ENCODE results near the gene TTC9C.
"Not testable (repeated sequence)": the region's sequence is repeated elsewhere in the genome, so short reads cannot be mapped to it uniquely, and the experiment has no call there.

The TTC9C gene

GRCh38 chr11:62710001-62710345 is 18.3 kb upstream of the TTC9C start:
- no peak for DNase-seq

DNA sequence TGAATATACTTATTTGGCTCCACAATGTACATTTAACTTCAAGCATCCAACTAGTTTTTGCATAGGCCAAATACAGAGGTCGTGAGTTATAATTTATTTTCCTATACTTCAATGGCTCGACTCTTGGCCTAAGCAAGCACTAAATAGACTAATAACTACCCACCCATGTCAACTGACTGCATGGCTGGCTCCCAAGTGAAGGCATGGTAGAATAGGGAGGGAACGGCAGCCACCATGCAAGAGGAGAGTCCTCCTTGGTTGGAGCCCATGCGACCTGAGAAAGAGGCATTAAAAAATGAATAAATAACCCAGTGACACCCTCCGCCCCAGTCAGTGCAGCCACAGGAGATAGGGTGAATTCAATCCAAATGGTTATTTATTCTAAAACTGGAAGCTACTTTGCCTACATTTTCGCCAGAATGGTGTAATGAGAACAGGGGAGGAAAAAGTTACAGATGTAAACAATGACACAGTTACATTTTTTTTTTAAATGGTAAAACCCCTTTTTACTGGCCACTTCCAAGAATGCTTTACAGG is 15.9 kb upstream of the TTC9C start:
- DNase-seq: no peak

DNA sequence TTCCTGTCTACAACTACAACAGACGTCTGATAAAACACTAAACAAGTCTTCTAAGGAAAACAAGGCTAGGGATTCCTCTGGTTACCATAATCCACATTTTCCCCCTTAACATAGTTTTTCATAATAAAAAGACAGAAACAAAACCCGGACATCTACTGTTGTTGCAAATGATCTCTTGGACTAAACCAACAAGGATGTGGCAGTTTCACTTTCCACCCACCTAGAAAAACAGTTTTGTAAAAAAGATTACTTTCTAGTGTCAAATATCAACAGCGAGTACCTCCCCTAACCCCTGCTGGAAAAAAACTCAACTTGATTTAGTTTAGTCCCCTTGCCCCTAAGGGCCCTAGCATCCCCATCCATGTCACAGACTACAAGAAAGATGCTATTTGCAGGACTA is 15.4 kb upstream of the TTC9C start:
- no peak for DNase-seq

DNA sequence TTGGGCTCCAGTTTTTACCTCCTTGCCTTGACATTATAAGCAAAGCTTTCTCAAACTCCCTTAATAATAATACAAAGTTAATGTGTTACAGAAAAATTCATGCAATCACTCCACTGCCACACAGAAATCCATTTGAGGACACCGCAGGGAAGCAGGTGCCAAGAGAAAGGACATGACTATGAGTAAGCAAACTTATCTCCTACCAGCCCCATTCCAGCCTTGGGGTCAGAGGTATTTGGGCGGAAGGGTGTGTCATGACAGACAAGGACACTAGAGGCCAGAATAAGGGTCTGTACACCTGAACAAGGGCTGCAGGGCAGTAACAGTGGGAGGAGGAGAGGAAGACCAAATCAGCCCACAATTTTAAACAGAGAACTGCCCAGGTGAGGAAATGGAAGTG is 14.9 kb upstream of the TTC9C start:
- DNase-seq: no peak

DNA sequence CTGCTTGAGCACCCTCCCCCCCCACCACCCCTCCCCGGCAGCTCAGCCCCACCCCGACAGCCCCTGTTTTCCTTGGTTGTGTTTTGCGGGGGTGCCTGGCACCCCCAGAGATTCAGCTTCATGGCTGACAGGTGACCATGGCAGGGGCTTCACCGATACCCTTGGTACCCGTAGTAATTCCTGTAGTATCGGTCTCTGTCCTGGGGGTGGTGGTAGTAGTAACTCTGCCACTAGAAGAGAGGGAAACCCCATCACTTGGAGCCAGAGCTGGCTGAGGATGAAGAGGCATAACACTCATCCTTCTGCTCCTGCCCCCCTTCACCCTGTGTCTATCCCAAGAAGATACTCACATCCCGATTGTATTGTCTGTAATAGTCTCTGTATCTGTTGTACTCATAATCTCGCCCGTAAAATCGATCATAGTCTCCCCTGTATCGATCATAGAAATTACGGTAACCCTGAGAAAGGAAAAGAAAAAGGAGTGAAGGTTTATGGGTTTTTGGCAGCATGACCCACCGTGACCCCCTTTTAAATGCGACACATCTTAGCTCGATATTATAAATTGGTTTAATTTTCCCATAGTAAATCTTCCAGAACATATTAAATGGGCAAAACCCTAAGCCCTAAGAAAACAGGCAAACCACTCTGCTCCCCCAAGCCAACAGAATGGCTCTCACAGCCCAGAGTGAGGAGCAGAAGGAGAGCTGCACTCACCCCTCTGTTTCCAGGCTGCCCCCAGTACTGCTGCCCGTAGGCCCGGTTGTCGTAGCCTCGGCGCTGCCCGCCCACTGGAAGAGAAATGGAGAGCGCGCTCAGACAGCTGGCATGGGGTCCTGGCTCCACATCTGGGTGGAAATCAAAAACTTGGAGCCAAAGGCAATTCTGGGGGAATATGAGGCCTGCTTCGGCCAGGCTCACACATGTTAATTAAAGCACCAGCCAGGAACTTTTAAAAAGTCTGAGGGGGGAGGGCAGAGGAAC is 12.8 kb upstream of the TTC9C start:
- no peak for DNase-seq

GRCh38 chr11:62716206-62716605 is 12.1 kb upstream of the TTC9C start:
- DNase-seq: no peak

DNA sequence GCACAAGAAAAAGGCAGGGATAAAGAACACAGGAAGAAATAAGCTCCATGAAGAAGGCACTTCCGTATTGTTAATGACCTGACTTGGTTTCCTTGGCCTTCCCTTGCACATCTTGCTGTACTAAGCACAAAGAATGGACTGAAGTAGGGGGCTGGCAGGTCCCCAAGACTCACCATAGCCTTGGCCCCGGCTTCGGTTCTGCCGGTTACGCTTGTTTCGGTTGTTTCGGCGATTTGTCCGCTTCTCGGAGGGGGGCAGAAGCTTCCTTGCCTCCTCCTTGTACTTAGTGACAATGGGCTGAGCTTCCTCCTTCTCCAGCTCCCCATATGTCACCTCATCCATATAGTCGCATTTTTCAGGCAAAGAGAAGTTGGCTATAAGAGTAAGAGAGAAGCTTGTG is 11.5 kb upstream of the TTC9C start:
- DNase-seq: no peak

DNA sequence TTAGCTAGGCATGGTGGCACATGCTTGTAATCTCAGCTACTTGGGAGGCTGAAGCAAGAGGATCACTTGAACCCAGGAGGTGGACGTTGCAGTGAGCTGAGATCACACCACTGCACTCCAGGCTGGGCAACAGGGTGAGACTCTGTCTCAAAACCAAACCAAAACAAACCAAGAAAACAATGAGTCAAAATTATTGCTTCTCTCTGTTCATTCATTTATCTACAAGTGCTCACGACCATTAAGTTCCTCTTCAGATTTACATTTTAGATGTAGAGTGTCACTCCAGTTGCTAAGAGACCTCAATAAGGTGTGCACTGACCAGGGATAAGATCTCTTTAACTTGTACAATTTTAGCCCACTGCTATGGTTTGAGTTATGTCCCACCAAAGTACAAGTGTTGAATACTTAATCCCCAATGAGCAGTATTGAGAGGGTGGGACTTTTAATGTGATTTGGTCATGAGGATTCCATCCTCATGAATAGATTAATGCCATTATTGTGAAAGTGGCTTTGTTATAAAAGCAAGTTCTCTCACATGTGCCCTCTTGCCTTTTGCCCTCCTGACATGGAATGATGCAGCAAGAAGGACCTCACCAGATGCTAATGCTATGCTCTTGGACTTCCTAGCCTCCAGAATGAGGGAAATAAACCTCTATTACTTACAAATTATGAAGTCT is 8.8 kb upstream of the TTC9C start:
- no peak for DNase-seq

- no peak for DNase-seq
Observed at GRCh38 chr11:62721994-62722393, 6.3 kb upstream of the TTC9C start.

DNA sequence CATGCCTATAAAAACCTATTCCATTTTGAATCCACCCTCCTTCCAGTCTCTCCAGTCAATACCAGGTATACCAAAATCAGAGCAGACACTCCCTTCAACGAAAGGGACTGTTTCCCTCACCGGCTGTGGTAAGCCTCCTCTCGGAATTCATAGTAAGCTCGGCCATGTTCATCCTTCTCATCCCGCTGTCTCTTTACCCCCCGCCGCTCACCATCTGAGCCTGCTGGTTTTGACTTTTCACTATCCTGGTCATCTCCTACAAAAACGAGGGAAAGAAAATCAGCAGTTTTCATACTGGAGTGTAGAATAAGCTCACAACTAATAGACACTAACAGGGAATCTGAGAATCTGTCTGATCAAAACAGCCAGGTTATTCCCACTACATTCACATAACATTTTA is 4.1 kb upstream of the TTC9C start:
- DNase-seq: no peak

- DNase-seq: no peak
Observed at GRCh38 chr11:62725646-62726045, 2.6 kb upstream of the TTC9C start.

GRCh38 chr11:62726156-62726914 is 2.0 kb upstream of the TTC9C start:
- no peak for DNase-seq

DNA sequence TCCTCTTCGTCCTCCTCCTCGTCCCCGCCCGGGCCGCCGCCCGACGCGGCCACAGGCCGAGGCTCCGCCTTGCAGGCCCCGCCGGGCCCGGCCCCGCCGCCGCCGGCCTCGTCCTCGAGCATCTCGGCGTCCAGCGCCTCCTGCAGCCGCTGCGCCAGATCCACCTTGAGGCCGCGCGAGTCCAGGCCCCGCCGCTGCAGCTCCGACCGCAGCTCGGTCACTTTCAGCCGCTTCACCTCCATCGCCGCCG is 1.4 kb upstream of the TTC9C start:
- no peak for DNase-seq

DNA sequence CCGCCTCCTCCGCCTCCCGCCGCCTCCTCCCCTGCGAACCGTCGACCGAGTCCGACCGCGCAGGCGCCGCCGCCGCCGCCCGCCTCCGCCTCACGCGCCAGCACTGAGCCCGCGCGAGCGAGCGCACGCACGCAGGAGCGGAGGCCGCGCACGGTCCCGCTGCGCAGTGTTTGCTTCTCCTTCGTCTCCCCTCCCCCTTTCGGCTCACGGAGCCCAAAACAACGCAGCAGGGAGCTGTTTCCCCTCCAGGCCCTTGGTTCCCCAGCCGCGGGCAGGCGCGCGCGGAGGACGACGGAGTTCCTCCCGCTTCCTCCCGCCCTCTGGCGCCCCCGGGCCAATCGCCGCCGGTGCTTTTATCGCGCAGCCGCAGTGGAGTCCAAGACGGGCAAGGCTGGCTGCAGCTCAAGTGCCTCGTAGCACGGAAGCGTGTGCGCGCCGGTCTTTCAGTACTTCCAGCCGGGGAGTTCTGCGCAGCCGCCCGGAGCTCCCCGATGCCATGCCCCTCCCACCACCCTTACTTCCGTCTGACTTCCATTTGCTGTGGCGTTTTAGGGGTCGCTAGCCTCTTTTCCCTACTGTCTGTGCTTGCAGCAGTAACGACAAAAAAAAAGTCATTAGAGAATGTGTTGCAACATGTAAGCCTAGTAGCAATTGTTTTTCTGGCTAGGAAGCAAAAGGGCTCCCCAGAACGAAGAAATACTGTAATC is 968 bp upstream of the TTC9C start, which contains the start of gene HNRNPUL2:
Gene HNRNPUL2 (minus strand): TSS at position 293 of the 707 bp plus-strand sequence. CDS start 301 bp downstream, outside the sequence.
- DNase-seq: peak; percentile 93

DNA sequence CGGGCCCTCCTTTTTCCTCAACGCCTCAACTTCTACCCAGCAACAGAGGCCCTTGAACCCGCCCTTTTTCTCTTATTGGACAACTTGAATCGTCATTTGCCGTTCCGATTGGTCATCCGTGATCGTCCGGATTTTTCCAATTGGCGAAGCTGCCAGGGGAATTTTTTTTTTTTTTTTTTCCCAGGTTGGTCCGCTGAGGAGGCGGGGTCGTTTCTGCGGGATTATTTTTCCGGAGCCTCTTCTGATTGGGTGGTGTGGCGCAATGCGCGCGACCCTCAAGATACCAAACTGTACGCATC is 465 bp upstream of the TTC9C start:
- DNase-seq: peak; percentile 92

- DNase-seq: not testable (repeated sequence)
Observed at GRCh38 chr11:62730076-62730475, 1.8 kb downstream of the TTC9C start.

DNA sequence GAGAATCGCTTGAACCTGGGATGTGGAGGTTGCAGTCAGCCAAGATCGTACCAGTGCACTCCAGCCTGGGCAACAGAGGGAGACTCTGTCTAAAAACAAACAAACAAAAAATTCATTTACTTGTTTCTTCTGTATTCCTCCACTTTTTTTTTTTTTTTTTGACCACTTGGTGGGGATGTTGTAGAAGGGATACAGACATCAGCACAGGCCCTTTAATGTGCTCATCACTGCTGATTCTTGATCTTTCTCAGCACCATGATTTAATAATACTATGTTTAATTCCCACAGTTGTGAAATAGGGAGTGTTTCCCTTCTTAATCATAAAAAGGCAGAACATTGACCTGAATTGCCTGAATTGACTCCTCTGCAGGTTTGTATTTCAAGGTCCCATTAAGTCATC is 4.5 kb downstream of the TTC9C start:
- no peak for DNase-seq

DNA sequence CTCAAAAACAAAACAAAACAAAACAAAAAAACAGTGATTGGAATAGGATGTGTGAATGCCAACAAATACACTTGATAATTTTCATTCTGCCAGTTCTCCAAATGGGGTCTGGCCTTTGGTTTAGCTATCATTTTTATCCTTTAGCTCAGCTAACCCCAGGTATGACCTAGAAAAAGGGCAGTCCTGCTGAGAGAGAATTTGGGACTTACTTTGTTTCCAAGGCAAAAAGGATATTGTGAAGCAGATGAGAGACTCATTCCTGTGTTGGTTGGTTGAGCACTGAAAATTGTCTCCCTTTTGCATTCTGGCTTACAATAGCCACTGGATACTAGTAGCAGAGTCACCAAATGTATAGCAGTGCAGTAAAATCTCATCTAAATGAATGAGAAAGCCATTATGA is 8.9 kb downstream of the TTC9C start:
- no peak for DNase-seq

GRCh38 chr11:62747475-62748160 is 19.3 kb downstream of the TTC9C start:
- DNase-seq: no peak

DNA sequence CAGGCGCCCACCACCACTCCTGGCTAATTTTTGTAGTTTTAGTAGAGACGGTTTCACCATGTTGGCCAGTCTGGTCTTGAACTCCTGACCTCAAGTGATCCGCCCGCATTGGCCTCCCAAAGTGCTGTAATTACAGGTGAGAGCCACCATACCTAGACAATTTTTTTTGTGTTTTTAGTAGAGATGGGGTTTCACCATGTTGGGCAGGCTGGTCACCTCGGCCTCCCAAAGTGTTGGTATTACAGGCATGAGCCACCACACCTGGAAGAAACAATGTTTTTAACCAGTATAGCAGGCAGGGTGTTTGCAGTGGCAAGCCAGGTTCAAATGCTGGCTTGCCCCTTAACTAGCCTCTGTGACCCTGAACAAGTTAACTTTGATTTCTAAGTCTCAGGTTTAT is 21.6 kb downstream of the TTC9C start:
- DNase-seq: not testable (repeated sequence)

GRCh38 chr11:62752177-62752785 is 24.0 kb downstream of the TTC9C start:
- DNase-seq: no peak

All from NCI-H1436 treated with DMSO at 0.1 percent for 48 hours (cell line).